CD4-positive, alpha-beta T cell treated with Interleukin-6 for 4 hours (primary cell): ENCODE results near the gene NPR1.
"Not testable (repeated sequence)": the region's sequence is repeated elsewhere in the genome, so short reads cannot be mapped to it uniquely, and the experiment has no call there.

ENCODE experiments used
- DNase-seq: peaks from one replicate; pipeline ENCODE4 v3.0.0-alpha.2; 2020; ENCODE audit warnings: mixed read lengths

NPR1 gene

GRCh38 chr1:153683854-153684253 lies 5.4 kb downstream of the NPR1 start:
- DNase-seq: no peak

- no peak for DNase-seq
These were observed 6.4 kb downstream of the NPR1 start for GRCh38 chr1:153684892-153685291.

GRCh38 chr1:153685544-153686340 lies 7.3 kb downstream of the NPR1 start:
- DNase-seq: no peak

GRCh38 chr1:153687346-153688125 lies 9.0 kb downstream of the NPR1 start:
- no peak for DNase-seq

DNA sequence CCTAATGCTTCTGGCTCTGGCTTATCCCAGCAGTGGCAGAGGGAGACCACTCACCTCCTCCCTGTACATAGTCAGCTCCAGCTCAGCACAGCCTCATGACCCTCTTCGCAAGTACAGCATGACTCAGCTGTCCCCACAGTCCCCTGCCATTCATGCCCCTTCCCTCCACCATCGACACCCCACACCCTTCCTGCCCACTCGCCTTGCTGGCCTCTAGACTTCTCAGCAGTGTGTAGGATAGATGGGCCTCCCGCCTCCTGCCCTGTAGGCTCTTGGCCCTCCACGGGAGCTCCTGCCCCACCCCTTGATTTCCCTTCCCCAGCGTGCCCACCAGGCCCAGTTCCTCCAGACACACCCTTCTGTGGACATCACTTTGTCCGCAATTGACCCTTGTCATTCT lies 9.8 kb downstream of the NPR1 start:
- no peak for DNase-seq

DNA sequence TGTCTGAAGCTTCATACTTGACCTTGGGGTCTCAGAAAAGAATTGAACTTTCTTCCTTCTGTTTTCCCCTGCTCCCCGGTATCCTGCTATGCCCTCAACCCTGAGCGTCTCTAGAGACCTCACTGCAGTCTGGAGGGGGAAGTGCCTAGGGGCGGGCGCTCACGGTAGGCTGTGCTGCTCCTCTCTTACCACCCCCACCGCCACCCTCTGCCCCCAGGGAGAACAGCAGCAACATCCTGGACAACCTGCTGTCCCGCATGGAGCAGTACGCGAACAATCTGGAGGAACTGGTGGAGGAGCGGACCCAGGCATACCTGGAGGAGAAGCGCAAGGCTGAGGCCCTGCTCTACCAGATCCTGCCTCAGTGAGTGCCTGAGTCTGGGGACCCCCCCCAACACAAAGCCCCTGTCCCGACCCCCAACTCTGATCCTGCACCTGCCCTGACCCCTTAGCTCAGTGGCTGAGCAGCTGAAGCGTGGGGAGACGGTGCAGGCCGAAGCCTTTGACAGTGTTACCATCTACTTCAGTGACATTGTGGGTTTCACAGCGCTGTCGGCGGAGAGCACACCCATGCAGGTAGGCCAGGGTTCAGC lies 10.3 kb downstream of the NPR1 start:
- DNase-seq: no peak

DNA sequence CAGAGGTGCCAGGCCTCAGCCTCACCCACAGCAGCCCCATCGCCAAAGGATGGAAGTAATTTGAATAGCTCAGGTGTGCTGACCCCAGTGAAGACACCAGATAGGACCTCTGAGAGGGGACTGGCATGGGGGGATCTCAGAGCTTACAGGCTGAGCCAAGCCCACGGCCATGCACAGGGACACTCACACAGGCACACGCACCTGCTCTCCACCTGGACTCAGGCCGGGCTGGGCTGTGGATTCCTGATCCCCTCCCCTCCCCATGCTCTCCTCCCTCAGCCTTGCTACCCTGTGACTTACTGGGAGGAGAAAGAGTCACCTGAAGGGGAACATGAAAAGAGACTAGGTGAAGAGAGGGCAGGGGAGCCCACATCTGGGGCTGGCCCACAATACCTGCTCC lies 15.0 kb downstream of the NPR1 start:
- DNase-seq: no peak

- no peak for DNase-seq
These were observed 18.3 kb downstream of the NPR1 start for GRCh38 chr1:153696741-153697140.

DNA sequence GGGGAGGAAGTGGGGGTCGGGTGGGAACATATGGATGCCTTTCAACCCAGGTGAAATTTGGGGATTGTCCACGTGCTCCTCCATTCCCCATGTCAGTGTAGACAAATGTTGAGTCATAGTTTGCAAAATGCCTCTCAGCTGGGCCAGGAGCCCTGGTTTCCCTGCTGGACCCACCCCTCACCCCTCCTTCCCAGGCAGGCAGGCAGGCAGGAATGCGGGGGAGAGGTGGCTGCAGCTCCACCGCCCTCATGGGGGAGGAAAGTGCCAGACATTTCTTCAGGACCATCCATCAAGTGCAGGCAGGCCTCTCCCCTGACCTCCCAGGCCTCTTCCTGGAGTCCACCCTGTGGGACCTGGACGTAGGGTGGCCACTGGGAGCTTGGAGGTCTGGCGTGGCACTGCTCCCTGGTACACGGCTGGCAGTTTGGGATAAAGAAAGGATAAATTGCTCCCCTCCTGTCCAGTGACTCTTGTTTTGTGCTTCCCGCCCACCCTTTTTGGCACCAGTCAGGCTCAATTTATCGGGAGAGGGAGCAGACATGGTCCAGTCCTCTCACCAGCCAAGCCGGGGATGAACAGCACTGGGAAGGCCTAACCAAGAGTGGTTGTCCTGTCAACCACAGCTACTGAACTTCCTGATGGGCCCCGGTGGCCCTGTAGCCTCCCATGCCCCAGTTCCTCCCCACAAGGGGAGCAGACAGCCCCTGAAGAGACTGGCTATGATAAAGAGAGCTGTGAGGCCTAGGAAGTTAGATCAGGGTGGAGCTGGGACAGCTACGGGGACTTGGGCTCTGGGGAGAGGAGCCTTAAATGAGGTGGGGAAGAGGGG lies 18.9 kb downstream of the NPR1 start:
- no peak for DNase-seq

DNA sequence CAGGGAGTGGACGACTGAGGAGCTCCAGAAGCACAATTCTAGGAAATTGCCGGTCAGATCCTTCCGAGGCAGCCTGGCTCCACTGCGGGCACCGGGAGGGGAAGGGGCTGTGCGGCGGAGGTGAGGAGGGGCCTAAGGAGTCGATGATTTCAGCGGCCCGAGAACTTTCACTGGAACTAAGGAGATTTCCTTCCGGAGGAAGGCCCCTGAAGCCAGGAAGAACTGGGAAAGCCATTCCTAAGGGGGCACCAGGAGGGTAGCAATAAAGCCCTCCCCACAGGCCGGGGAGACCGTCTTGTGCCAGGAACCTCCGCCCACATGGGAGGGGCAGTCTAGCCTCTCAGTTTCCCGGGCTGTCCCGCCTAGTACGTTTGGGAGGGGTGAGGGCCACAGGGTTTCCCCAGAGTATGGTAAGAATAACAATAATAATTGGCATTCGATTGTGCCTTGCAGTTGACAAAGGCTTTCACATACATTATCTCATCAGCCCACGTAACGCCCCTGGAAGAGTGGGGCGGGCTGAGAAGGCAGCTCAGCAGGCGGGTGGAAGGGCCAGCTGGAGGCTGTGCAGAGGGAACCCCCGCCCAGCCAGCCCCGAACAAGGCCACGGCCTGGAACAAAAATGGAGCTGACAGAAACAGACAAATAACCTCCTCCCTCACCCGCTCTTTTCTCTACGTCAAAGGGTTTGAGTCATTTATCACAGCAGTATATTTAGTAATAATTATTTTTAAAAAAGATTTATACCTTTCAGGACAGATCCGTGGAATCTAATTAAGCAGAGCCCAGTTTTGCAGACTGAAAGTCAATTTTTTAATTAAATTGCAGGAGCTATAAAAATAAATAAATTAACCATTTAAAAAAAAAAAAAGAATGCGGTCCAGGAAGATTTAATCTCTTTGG lies 19.8 kb downstream of the NPR1 start:
- DNase-seq: no peak

- no peak for DNase-seq
These were observed 20.6 kb downstream of the NPR1 start for GRCh38 chr1:153698923-153699714.

GRCh38 chr1:153699768-153700167 lies 21.3 kb downstream of the NPR1 start:
- DNase-seq: no peak

- DNase-seq: no peak
These were observed 27.0 kb downstream of the NPR1 start for GRCh38 chr1:153705484-153705883.

GRCh38 chr1:153711026-153711425 lies 32.5 kb downstream of the NPR1 start:
- DNase-seq: no peak

GRCh38 chr1:153716211-153716610 lies 37.7 kb downstream of the NPR1 start:
- DNase-seq: not testable (repeated sequence)

GRCh38 chr1:153717330-153717729 lies 38.8 kb downstream of the NPR1 start:
- no peak for DNase-seq

GRCh38 chr1:153723687-153724086 lies 45.2 kb downstream of the NPR1 start:
- no peak for DNase-seq

- DNase-seq: not testable (repeated sequence)
These were observed 46.1 kb downstream of the NPR1 start for GRCh38 chr1:153724634-153725033.

- DNase-seq: peak; percentile 99
These were observed 49.2 kb downstream of the NPR1 start, which contains the start of gene INTS3 for GRCh38 chr1:153727463-153728304. Gene INTS3 (plus strand): TSS chr1:153728050. CDS start chr1:153728635, 585 bp downstream.
